H1 (cell line): ENCODE results near the gene LYRM4. TPM values are rescaled to one million over a fixed set of nuclear protein-coding genes. Genes with fewer than 3 reads are reported as not detected.

Experiments used
- CTCF ChIA-PET: fragments of 300-600 bp; sonication (Branson Sonifier 250); formaldehyde crosslinking; loops from one replicate; lab custom pipeline; 2021; ENCODE audit not compliant: partially characterized antibody; lab: Charles Lee
- POLR2A ChIA-PET: fragments of 300-600 bp; sonication (Branson Sonifier 250); formaldehyde crosslinking; loops from one replicate; lab custom pipeline; 2021; ENCODE audit warnings: inconsistent platforms; ENCODE audit not compliant: partially characterized antibody; lab: Charles Lee
- DNase-seq, 2 experiments: peaks; one replicate each; pipeline versions ENCODE4 v3.0.0 to v3.0.0-alpha.2; 2010 to 2022; ENCODE audit warnings: low spot score in 2 of 2, low read depth in 1 of 2, mixed read lengths in 1 of 2
- FAIRE-seq: peaks from 2 replicates; lab custom pipeline; 2011; peaks lifted over from hg19 to GRCh38; lab: Jason Lieb, UNC
- H2AFZ ChIP-seq: 2 replicates; pipeline ENCODE4 v1.8.1; 2012; ENCODE audit warnings: low read length, inconsistent platforms
- H2AK5ac ChIP-seq: 2 replicates; pipeline ENCODE4 v1.6.1; 2013; ENCODE audit warnings: low read depth, low read length
- H2BK120ac ChIP-seq: replicated peaks from 2 replicates; pipeline ENCODE3; 2013; ENCODE audit warnings: low read depth, low read length, inconsistent platforms
- H2BK12ac ChIP-seq: 2 replicates; pipeline ENCODE4 v1.6.1; 2013; ENCODE audit warnings: low read depth, low read length
- H2BK15ac ChIP-seq: 2 replicates; pipeline ENCODE4 v1.6.1; 2013; ENCODE audit warnings: low read length
- H2BK20ac ChIP-seq: 2 replicates; pipeline ENCODE4 v1.6.1; 2013; ENCODE audit warnings: low read length
- H2BK5ac ChIP-seq: 2 replicates; pipeline ENCODE4 v1.6.1; 2013; ENCODE audit warnings: low read depth, low read length
- H3K14ac ChIP-seq: 2 replicates; pipeline ENCODE4 v1.6.1; 2013; ENCODE audit warnings: inconsistent platforms; ENCODE audit not compliant: insufficient read length
- H3K18ac ChIP-seq: 2 replicates; pipeline ENCODE4 v1.6.1; 2013; ENCODE audit warnings: low read length; ENCODE audit errors: extremely low read depth
- H3K23ac ChIP-seq: 2 replicates; pipeline ENCODE4 v1.6.1; 2013; ENCODE audit warnings: inconsistent platforms; ENCODE audit not compliant: insufficient read length
- H3K23me2 ChIP-seq: 2 replicates; pipeline ENCODE4 v1.6.1; 2013; ENCODE audit warnings: low read depth, low read length
- H3K27ac ChIP-seq: 2 replicates; pipeline ENCODE4 v1.6.1; 2011; ENCODE audit warnings: low read depth, low read length, inconsistent platforms
- H3K27me3 ChIP-seq, 4 experiments: replicated peaks in 1 of 4; 1 replicate in 1 of 4; 2 replicates in 3 of 4; pipeline versions ENCODE4 v1.6.1 to v1.8.1; 2011 to 2013; ENCODE audit warnings: low read length in 3 of 4, mild to moderate bottlenecking in 3 of 4, inconsistent platforms in 2 of 4, mixed read lengths in 2 of 4, moderate library complexity in 1 of 4; ENCODE audit not compliant: control insufficient read depth in 3 of 4, insufficient read depth in 3 of 4; ENCODE audit errors: extremely low read depth in 1 of 4
- H3K36me3 ChIP-seq, 4 experiments: 2 replicates each; pipeline versions ENCODE4 v1.6.1 to v1.8.1; 2011 to 2013; ENCODE audit warnings: mild to moderate bottlenecking in 4 of 4, low read length in 3 of 4, moderate library complexity in 2 of 4, control low read depth in 1 of 4, inconsistent platforms in 1 of 4; ENCODE audit not compliant: insufficient read depth in 4 of 4, control insufficient read depth in 2 of 4
- H3K4ac ChIP-seq: replicated peaks from 2 replicates; pipeline ENCODE3; 2013; ENCODE audit warnings: low read length, low read depth, mixed read lengths, inconsistent platforms; ENCODE audit not compliant: insufficient read length
- H3K4me1 ChIP-seq, 4 experiments: replicated peaks in 1 of 4; 1 replicate in 1 of 4; 2 replicates in 3 of 4; pipeline versions ENCODE4 v1.6.1 to v1.8.1; 2011 to 2013; ENCODE audit warnings: low read length in 3 of 4, inconsistent platforms in 2 of 4, mixed read lengths in 1 of 4; ENCODE audit not compliant: insufficient read depth in 4 of 4, control insufficient read depth in 3 of 4
- H3K4me2 ChIP-seq, 2 experiments: 2 replicates each; pipeline versions ENCODE4 v1.6.1 to v1.8.1; 2011 to 2013; ENCODE audit warnings: low read depth in 2 of 2, low read length in 2 of 2, control low read depth in 1 of 2, inconsistent platforms in 1 of 2, mild to moderate bottlenecking in 1 of 2; ENCODE audit not compliant: insufficient read depth in 1 of 2
- H3K4me3 ChIP-seq, 4 experiments: fragments of 200-600, 300-600 bp in 1 of 4; sonication (generic), shearing (Covaris generic), sonication (Bioruptor Twin) in 1 of 4; 2 replicates each; pipeline versions ENCODE4 v1.5.1 to v1.8.1; 2011 to 2016; ENCODE audit warnings: low read length in 4 of 4, low read depth in 3 of 4, control low read depth in 2 of 4, inconsistent platforms in 2 of 4, mild to moderate bottlenecking in 2 of 4, mixed read lengths in 1 of 4, moderate library complexity in 1 of 4; ENCODE audit not compliant: insufficient read depth in 2 of 4; ENCODE audit errors: extremely low read depth in 1 of 4
- H3K56ac ChIP-seq: replicated peaks from 2 replicates; pipeline ENCODE3; 2013; ENCODE audit warnings: low read depth, mild to moderate bottlenecking, mixed read lengths, low read length, inconsistent platforms; ENCODE audit not compliant: insufficient read length
- H3K79me1 ChIP-seq: 2 replicates; pipeline ENCODE4 v1.6.1; 2013; ENCODE audit warnings: low read depth, low read length, control low read depth
- H3K79me2 ChIP-seq, 2 experiments: 2 replicates each; pipeline versions ENCODE4 v1.6.1 to v1.8.1; 2012 to 2013; ENCODE audit warnings: low read length in 2 of 2, mild to moderate bottlenecking in 2 of 2, inconsistent platforms in 1 of 2; ENCODE audit not compliant: insufficient read depth in 2 of 2, control insufficient read depth in 1 of 2
- H3K9ac ChIP-seq, 4 experiments: replicated peaks in 1 of 4; 1 replicate in 1 of 4; 2 replicates in 3 of 4; pipeline versions ENCODE4 v1.6.1 to v1.8.1; 2011 to 2013; ENCODE audit warnings: low read depth in 3 of 4, low read length in 3 of 4, control low read depth in 2 of 4, mild to moderate bottlenecking in 2 of 4, moderate library complexity in 2 of 4, inconsistent platforms in 1 of 4; ENCODE audit errors: extremely low read depth in 1 of 4
- H3K9me3 ChIP-seq, 2 experiments: 2 replicates each; pipeline versions ENCODE4 v1.6.1 to v1.8.1; 2012 to 2013; ENCODE audit warnings: mild to moderate bottlenecking in 2 of 2, moderate library complexity in 2 of 2, control low read depth in 1 of 2, inconsistent platforms in 1 of 2, low read depth in 1 of 2, low read length in 1 of 2, mixed read lengths in 1 of 2; ENCODE audit not compliant: insufficient read depth in 2 of 2
- H4K20me1 ChIP-seq, 2 experiments: replicated peaks in 1 of 2; 2 replicates each; pipeline versions ENCODE3 to v1.8.1; 2011 to 2013; ENCODE audit warnings: inconsistent platforms in 2 of 2, low read length in 2 of 2, mild to moderate bottlenecking in 1 of 2; ENCODE audit not compliant: insufficient read depth in 2 of 2, control insufficient read depth in 1 of 2
- H4K5ac ChIP-seq: 2 replicates; pipeline ENCODE4 v1.6.1; 2013; ENCODE audit warnings: low read length, low read depth, mixed read lengths, inconsistent platforms; ENCODE audit not compliant: insufficient read length
- H4K8ac ChIP-seq: 2 replicates; pipeline ENCODE4 v1.8.0; 2013; ENCODE audit warnings: mild to moderate bottlenecking, moderate library complexity, low read length, inconsistent platforms; ENCODE audit not compliant: insufficient read depth; ENCODE audit errors: extremely low read depth
- H4K91ac ChIP-seq: replicated peaks from 2 replicates; pipeline ENCODE3; 2013; ENCODE audit warnings: low read length, mixed read lengths, inconsistent platforms; ENCODE audit not compliant: insufficient read length
- BRCA1 ChIP-seq: IDR thresholded peaks from 2 replicates; pipeline ENCODE4 v1.6.1; 2012; ENCODE audit warnings: low read depth, low read length, improper control_type of control experiment
- CEBPB ChIP-seq: IDR thresholded peaks from 2 replicates; pipeline ENCODE4 v1.6.1; 2012; ENCODE audit warnings: low read depth, low read length
- EP300 ChIP-seq, 2 experiments: IDR thresholded peaks; 1 replicate in 1 of 2; 2 replicates in 1 of 2; pipeline ENCODE4 v1.6.1; 2011 to 2012; ENCODE audit warnings: low read depth in 2 of 2, low read length in 2 of 2, mild to moderate bottlenecking in 2 of 2, borderline replicate concordance in 1 of 2, inconsistent platforms in 1 of 2, moderate library complexity in 1 of 2
- EZH2 ChIP-seq: fragments of 200-600 bp; sonication (generic); IDR thresholded peaks from 2 replicates; pipeline ENCODE4 v1.7.1; 2012; ENCODE audit warnings: low read depth, mild to moderate bottlenecking, moderate library complexity, low read length, inconsistent platforms; ENCODE audit not compliant: severe bottlenecking
- GABPA ChIP-seq: IDR thresholded peaks from 2 replicates; pipeline ENCODE4 v1.6.1; 2011; ENCODE audit warnings: mild to moderate bottlenecking, low read length, moderate library complexity, borderline replicate concordance; ENCODE audit not compliant: insufficient read depth
- JUND ChIP-seq: IDR thresholded peaks from 2 replicates; pipeline ENCODE4 v1.6.1; 2011; ENCODE audit warnings: mild to moderate bottlenecking, improper control_type of control experiment, low read length
- KDM5A ChIP-seq: fragments of 200-600 bp; IDR thresholded peaks from 2 replicates; pipeline ENCODE4 v1.7.1; 2012; ENCODE audit warnings: mild to moderate bottlenecking, low read length, inconsistent platforms, mixed read lengths
- POLR2A ChIP-seq, 2 experiments: IDR thresholded peaks; 1 replicate in 1 of 2; 2 replicates in 1 of 2; pipeline ENCODE4 v1.6.1; 2011; ENCODE audit warnings: low read depth in 2 of 2, low read length in 2 of 2, mild to moderate bottlenecking in 2 of 2; ENCODE audit errors: control extremely low read depth in 1 of 2
- TAF1 ChIP-seq: IDR thresholded peaks from 2 replicates; pipeline ENCODE4 v1.6.1; 2011; ENCODE audit warnings: mild to moderate bottlenecking, low read depth, low read length
- WGBS, 2 experiments: shearing (Covaris generic) in 1 of 2; methylation state at CpG; one replicate each; pipeline versions ENCODE4 v1.1.6 to v1.1.7; 2013 to 2015; ENCODE audit warnings: low lambda C conversion rate in 2 of 2, mixed read lengths in 2 of 2, inconsistent platforms in 1 of 2, low coverage in 1 of 2, missing lambda C conversion rate in 1 of 2; ENCODE audit not compliant: insufficient replicate concordance in 2 of 2, insufficient coverage in 1 of 2, insufficient read length in 1 of 2; ENCODE audit errors: extremely low coverage in 1 of 2, missing lambda C conversion rate in 1 of 2; 5-methylcytosine and 5-hydroxymethylcytosine counted together
- polyA plus RNA-seq, 7 experiments: library from polyadenylated mRNA; depleted of rRNA in 3 of 7; stranded (reverse) in 5 of 7; unstranded in 2 of 7; fragments of >200 nt in 5 of 7; fragments of 200-250 nt in 2 of 7; gene quantifications; 1 replicate in 5 of 7; 2 replicates in 1 of 7; 4 replicates in 1 of 7; pipeline versions ENCODE4 v1.2.1 to v1.2.3, GENCODE V29; 2011 to 2013; ENCODE audit warnings: missing spikeins in 2 of 7, mixed read lengths in 2 of 7
- total RNA-seq: library from RNA; stranded (reverse); fragmentation: NEBNext Ultra II Directional; extraction: Animal tissue kit (Norgen Biotek cat#: 25700); gene quantifications from 2 replicates; pipeline ENCODE4 v1.2.1, GENCODE V29; 2021
- TF ChIP-seq, protein P1 (sequence below): IDR thresholded peaks from 2 replicates; pipeline ENCODE4 v1.6.1; 2012; ENCODE audit warnings: inconsistent platforms
- TF ChIP-seq, protein P2 (sequence below): IDR thresholded peaks from 2 replicates; pipeline ENCODE4 v1.6.1; 2011; ENCODE audit warnings: low read length, improper control_type of control experiment
- TF ChIP-seq, protein P3 (sequence below): IDR thresholded peaks from 2 replicates; pipeline ENCODE4 v1.6.1; 2011; ENCODE audit warnings: low read depth, mild to moderate bottlenecking, low read length; ENCODE audit not compliant: insufficient read depth

The LYRM4 gene
- total and polyA plus RNA-seq, 2 of the 8 experiments (the other 6 are each of a cell fraction or from before 2014, with no cell fraction given): 56.6 to 62.8 TPM

DNA sequence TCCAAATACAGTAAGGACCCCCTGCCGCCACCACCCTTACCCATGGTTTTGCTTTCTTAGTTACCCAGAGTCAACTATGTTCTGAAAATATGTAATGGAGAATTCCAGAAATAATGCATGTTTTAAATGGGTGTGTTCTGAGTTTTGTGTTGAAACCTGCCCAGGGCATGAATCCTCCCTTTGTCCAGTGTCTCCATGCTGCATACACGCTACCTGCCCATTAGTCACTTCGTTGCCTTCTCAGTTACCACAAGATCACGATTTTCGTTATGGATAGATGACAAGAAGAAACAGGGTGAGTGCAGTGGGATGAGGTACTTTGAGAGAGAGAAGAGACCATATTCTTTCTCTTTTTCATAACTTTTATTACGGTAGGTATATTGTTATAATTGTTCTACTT is 11.2 kb upstream of the LYRM4 start:
- Histone ChIP-seq H2BK20ac (no peak overlapping the region), H2AFZ (no peak overlapping the region), H3K4me3 (no peak overlapping the region), H2BK12ac (no peak overlapping the region), H3K23ac (no peak overlapping the region), H4K91ac (no peak overlapping the region), H3K79me1 (no peaks in the 10 kb centered on the region; the same call in 1 of the 2 replicates), H3K56ac (no peak overlapping the region), H2BK5ac (no peak overlapping the region), H3K4me2 (no peak overlapping the region), H3K14ac (no peak overlapping the region), H3K27ac (no peak overlapping the region), H4K20me1 (peaks cover 0 to 3% of the 10 kb centered on the region in 2 experiments), H3K4me1 (peaks cover 0 to 6% (median 0%) of the 10 kb centered on the region in 4 experiments; a peak in 1 of 7 replicates), H3K4ac (no peak overlapping the region), H4K5ac (no peak overlapping the region)
- FAIRE-seq: no peak
- CTCF ChIA-PET: no interaction called here
- POLR2A ChIA-PET: interaction anchor here (0.7 to 1.2 kb wide), 2 partner anchors 9 to 31 kb away, joined by 3 read pairs; no protein-coding TSS in a partner anchor
- DNase-seq: no peak
- TF ChIP-seq POLR2A (IDR thresholded peaks at IDR 0.05; ENCODE audit: control extremely low read depth in 1 of 2, low read depth in 2 of 2, low read length in 2 of 2) (no peak), GABPA (no peak), CEBPB (no peak), EZH2 (no peak), KDM5A (no peak), JUND (no peak), BRCA1 (no peak), TAF1 (no peak), EP300 (IDR thresholded peaks at IDR 0.05; ENCODE audit: borderline replicate concordance in 1 of 2, low read depth in 2 of 2, low read length in 2 of 2) (no peak)
- TF ChIP-seq, protein P1, sequence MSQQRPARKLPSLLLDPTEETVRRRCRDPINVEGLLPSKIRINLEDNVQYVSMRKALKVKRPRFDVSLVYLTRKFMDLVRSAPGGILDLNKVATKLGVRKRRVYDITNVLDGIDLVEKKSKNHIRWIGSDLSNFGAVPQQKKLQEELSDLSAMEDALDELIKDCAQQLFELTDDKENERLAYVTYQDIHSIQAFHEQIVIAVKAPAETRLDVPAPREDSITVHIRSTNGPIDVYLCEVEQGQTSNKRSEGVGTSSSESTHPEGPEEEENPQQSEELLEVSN: no peak
- TF ChIP-seq, protein P2, sequence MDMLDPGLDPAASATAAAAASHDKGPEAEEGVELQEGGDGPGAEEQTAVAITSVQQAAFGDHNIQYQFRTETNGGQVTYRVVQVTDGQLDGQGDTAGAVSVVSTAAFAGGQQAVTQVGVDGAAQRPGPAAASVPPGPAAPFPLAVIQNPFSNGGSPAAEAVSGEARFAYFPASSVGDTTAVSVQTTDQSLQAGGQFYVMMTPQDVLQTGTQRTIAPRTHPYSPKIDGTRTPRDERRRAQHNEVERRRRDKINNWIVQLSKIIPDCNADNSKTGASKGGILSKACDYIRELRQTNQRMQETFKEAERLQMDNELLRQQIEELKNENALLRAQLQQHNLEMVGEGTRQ: no peak
- TF ChIP-seq, protein P3, sequence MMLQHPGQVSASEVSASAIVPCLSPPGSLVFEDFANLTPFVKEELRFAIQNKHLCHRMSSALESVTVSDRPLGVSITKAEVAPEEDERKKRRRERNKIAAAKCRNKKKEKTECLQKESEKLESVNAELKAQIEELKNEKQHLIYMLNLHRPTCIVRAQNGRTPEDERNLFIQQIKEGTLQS: no peak
- TF ChIP-seq, all 59 proteins: peak for 0
- Histone ChIP-seq H3K27me3 (no peaks in the 10 kb centered on the region), H3K9me3 (no peaks in the 10 kb centered on the region), H4K8ac (no peak overlapping the region), H3K18ac (no peak overlapping the region), H2AK5ac (no peak overlapping the region), H3K9ac (no peak overlapping the region), H2BK120ac (no peak overlapping the region), H2BK15ac (no peak overlapping the region), H3K36me3 (no peaks in the 10 kb centered on the region; a peak in 1 of 8 replicates), H3K23me2 (no peaks in the 10 kb centered on the region), H3K79me2 (no peaks in the 10 kb centered on the region)
- WGBS, 2 experiments: 93% methylated on average over 6 of the region's 6 CpGs; no CpG with 5 or more reads in 1 of the 2 experiments
